GM19467 (cell line): ENCODE results near the gene SYNE1.
"Not testable (repeated sequence)": the region's sequence is repeated elsewhere in the genome, so short reads cannot be mapped to it uniquely, and the experiment has no call there.

Experiments used
- ATAC-seq: cut with Tn5 transposase; IDR thresholded peaks from one replicate; pipeline ENCODE4 v1.9.1; 2021; ENCODE audit warnings: mild to moderate bottlenecking, moderate library complexity; ENCODE audit not compliant: unreplicated experiment

The SYNE1 gene

GRCh38 chr6:152492281-152492680 is 144.9 kb downstream of the SYNE1 start:
- not testable (repeated sequence) for ATAC-seq

- not testable (repeated sequence) for ATAC-seq
These were observed 145.7 kb downstream of the SYNE1 start for GRCh38 chr6:152491501-152491900.

GRCh38 chr6:152490971-152491378 is 146.2 kb downstream of the SYNE1 start:
- ATAC-seq: not testable (repeated sequence)

- no peak for ATAC-seq
These were observed 152.4 kb downstream of the SYNE1 start for GRCh38 chr6:152484806-152485205.

DNA sequence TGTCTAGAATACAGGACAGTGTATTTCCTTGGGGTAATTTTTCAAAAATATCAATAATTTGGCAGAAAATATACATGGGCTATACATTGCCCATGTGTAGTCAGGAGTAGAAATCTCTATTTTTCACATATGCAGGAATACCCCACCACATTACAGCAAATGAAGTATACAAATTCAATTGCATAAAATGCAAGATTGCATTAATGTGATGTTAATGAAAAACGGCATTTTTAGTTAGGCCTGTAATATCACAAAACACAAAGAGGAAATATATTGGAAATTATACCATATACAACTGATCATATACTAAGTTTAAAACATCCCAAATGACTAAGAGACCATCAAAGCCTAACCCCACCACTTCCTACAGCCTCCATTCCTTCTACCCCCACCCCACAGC is 154.9 kb downstream of the SYNE1 start:
- ATAC-seq: no peak

- no peak for ATAC-seq
These were observed 158.7 kb downstream of the SYNE1 start for GRCh38 chr6:152478377-152479010.

DNA sequence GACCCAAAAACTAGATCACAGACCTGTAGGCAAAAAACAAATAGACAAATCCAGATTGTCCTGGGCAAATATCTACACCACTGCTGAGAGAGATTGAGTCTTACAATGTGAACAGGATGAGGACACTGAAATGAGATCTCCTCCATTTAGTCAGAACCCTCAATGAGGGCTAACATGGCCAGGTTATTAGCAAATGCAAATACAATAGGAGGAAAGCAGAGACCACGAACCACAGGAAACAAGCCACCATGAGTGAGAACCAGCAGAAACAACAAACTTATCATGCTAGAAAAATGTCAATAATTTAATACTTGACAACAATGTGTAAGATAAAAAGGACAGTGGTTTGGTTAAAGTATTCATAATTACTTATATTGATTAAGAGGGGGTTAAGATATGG is 162.8 kb downstream of the SYNE1 start:
- no peak for ATAC-seq

- ATAC-seq: no peak
These were observed 164.8 kb downstream of the SYNE1 start for GRCh38 chr6:152472325-152472724.

GRCh38 chr6:152471456-152472265 is 165.5 kb downstream of the SYNE1 start:
- ATAC-seq: no peak

DNA sequence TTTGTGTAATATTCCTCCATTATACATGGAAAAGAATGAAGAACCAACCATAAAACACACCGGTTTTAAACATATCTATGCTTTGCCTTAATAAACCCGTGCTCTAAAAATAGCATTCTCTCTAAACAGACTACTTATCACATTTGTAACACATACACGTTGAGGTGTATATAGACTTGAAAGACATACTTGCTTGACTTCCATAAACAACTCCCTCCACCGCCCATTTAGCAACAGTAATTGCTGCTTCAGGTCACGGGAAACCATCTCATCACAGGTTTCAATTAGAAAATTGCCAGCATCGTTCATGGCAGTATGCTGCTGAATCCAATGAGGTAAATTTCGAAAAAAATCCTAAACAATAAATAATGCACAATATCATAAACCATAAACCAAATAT is 174.0 kb downstream of the SYNE1 start:
- ATAC-seq: no peak

GRCh38 chr6:152462716-152463115 is 174.4 kb downstream of the SYNE1 start:
- ATAC-seq: no peak

DNA sequence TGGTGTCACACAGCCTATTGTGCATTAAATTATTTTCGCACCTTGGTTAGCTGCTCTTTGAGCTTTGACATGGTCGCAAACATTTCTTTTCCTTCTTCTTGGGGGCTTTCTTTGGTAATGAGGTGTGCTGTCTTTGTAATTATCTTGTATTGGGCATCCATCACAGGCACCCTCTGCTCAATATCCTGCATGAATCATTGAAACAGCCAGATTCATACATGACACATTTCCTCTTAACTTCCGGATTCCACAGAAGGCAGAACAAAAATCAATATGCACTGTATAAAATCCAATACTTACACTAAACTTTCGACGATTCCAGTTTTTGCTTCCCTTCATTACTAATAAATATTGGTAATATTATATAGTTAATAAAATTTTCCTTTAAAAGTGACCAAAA is 175.6 kb downstream of the SYNE1 start:
- ATAC-seq: no peak

GRCh38 chr6:152458648-152459644 is 178.2 kb downstream of the SYNE1 start:
- no peak for ATAC-seq

- no peak for ATAC-seq
These were observed 179.1 kb downstream of the SYNE1 start for GRCh38 chr6:152457949-152458624.

GRCh38 chr6:152454003-152454402 is 183.2 kb downstream of the SYNE1 start:
- no peak for ATAC-seq

GRCh38 chr6:152453421-152453820 is 183.7 kb downstream of the SYNE1 start:
- no peak for ATAC-seq

DNA sequence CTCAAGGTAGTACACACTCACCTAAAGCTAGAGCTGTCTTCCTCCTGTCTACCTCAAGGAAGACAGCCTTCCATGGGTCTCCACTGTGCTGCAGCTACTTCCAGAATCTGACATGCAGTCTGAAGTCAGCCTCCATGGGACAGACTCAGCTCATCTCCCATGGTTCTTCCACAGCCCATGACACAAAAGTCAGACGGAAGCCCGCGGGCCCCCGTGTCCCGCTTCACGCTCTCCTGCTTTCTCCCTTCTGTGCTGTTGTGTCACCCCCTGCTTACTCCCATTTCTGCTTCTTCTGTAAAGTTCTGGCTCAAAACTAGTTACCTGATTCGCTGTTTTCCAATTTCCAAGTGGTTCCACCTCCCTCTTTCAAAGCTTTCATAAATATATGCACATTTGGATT is 184.5 kb downstream of the SYNE1 start:
- no peak for ATAC-seq

- no peak for ATAC-seq
These were observed 186.6 kb downstream of the SYNE1 start for GRCh38 chr6:152450519-152450918.

DNA sequence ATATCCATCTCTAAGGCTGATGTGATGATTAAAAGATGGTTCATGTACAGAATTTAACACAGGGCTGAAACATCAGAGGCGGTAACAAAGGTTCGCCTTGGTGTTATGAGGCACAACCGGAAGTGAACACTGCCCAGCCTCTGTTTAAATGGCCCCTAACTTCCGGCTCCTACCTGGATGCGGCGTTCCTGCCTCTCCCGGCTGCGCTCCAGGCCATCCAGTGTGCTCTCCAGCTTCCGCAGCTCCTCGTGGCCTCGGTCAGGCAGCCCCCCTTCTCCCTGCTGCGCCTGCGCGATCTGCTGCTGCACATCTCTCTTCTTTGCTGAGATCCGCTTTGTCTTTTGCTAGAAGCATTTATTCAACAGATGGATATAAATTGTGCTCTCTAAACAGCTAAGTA is 195.3 kb downstream of the SYNE1 start:
- ATAC-seq: no peak

DNA sequence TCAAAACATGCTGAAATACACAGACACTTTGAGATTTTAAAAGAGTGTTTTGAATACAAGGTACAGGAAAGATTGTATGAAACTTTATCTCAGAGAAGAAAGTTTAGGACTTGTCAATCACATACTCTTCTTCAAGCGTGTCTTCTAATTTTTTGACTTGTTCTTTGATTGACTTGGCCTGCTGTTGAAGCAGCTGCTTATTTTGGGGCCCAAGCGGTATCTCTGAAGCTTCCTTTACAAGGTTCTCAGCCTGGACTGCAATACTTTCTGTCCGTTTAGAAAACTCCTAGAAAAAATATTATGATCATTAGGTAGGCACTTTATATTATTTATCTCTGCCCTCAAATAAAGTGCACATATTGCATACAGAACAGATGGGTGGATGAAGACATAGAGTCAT is 201.3 kb downstream of the SYNE1 start:
- no peak for ATAC-seq

DNA sequence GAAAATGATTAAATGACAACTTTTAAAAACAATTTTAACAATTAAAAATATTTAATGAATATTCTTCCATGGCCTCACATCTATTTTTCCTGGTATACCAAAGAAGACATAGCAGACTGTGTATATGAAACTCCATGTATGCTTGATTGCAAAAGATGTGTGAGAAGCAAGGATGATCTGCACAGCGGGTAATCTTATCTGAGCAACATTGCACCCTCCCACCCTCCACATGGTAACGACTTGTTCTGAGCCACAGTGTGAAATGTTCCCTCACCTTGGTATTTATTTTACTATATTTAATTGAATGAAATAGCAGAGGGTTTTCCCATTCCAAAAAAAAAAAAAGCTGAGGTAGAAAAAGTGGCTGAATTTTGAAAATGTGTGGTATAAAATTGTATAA is 204.4 kb downstream of the SYNE1 start:
- no peak for ATAC-seq
